GM19025 (cell line): ENCODE data around the gene GPR65.

Experiments
- ATAC-seq: cut with Tn5 transposase; IDR thresholded peaks from one replicate; pipeline ENCODE4 v1.9.1; 2021; ENCODE audit warnings: mild to moderate bottlenecking, low read depth, moderate library complexity; ENCODE audit not compliant: unreplicated experiment

Gene GPR65

DNA sequence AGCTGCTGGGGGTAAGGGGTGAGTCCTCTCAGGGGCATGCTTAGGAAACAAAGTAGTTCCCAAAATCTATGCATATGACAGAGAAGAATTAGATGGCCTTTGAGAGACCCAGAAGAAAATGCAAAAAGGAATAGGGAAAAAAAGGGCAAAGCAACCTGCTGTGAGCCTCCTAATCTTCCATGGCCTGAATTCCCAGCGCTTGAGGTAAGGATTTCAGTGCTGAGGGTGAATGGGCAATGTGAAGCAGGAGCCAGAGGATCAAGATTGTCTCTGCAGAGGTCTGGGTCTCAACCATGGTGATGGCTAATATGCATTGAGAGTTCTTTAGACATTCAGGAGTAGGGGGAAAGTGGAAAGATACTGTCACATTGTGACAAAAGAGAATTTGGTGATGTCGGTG, 31.5 kb downstream of the GPR65 start:
- no peak for ATAC-seq

GRCh38 chr14:88037325-88037724, 32.4 kb downstream of the GPR65 start:
- no peak for ATAC-seq

DNA sequence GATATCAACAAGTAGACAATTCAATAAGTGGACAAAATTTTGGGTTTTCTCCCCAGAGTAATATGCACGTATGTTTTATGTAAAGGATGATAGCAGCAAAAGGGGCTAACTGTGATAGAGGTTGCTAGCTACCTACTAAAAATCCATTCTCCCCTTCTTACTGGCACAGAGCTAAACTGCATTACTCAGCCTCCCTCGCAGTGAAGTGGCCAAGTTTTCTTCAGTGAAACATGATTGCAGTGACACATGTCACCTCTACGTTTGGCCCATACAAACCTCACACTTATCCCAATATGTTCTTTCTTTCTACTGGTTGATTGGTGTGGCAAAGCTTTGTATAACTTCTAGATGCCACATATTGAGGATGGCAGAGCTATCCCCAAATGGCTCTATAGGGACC, 34.3 kb downstream of the GPR65 start:
- ATAC-seq: no peak

- ATAC-seq: no peak
These were observed 35.2 kb downstream of the GPR65 start for GRCh38 chr14:88040146-88040545.

- no peak for ATAC-seq
These were observed 38.9 kb downstream of the GPR65 start for GRCh38 chr14:88043529-88044443.

DNA sequence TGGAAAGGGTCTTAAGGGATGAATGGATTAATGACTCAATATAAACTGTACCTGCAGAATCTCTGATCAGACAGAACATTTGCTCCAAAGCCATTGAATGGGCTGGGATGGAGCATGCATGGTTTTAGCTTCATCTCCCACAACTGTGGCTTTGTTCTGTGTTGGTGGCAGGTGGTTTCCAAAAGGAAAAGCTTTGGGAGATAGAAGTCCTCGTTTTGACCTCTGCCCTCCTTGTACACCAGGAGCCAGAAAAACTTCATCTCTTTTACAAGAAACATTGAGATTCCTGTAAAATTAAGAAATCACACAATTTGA, 39.5 kb downstream of the GPR65 start:
- ATAC-seq: no peak

DNA sequence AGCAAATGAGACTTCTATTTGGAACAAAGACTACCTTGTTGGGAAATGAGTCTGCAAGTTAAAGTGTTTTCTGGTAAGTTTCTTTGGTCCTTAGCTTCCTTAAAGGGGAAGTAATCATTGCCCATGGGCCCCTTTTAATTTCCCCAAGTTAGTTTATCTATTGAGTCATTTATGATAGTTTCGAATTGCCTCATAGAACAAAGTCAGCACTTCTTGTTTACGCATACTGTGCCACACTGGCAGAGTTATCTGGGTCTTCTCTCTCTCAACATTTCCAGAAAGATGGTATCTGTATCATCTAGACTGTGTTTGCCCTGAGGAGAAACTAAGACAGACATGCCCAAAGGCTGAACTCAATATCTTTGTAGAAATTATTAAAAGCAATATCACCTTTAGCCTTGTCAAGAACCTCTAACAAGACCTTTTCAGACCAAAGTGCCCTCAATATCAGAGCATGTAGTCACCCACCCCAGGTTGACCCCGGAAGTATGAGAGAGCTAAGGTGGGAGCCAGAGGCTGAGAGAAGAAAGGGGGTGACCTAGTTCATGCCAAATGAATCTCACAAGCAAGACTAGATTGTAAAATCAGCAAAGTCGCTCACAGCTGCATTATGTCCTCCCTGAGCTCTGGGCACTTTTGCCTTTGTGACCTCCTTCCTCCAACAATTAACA, 40.0 kb downstream of the GPR65 start:
- ATAC-seq: peak; percentile 72

DNA sequence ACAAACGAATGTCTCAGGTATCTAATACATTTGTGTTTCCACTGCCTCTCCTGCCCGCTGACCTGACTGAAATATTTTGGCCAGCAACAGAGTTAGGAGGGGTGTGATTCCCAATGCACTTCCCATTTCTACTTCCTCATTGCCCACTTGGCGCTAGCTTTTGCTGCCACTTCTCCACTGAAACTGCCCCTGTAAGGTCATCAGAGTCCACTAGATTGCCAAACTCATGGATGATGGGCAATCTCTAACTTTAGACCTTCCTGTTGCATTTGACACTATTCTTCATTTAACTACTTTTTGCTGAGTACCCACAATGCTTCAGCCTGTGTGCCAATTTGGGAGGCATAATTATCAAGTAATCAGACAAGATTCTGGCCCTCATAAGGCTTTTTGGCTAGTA, 40.8 kb downstream of the GPR65 start:
- no peak for ATAC-seq

DNA sequence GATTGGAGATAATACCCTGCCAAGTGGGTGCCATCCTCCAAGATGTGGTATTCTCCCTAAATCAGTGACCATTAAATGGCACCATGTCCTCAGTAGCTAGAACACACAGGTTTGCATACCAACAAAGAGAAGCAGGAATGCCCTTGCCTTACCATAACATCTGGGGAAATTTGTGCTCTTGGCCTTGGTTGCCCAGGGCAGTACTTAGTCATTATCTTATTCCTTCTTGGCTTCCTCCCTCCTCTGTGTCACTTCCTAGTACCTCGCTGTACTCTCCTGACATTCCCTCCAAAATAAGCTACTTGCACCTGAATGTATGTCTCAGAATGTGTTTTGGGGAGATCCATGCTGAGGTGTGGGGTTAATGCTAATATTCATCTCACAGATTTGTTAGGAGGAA, 43.4 kb downstream of the GPR65 start:
- no peak for ATAC-seq

- ATAC-seq: no peak
These were observed 44.3 kb downstream of the GPR65 start for GRCh38 chr14:88049266-88049665.

DNA sequence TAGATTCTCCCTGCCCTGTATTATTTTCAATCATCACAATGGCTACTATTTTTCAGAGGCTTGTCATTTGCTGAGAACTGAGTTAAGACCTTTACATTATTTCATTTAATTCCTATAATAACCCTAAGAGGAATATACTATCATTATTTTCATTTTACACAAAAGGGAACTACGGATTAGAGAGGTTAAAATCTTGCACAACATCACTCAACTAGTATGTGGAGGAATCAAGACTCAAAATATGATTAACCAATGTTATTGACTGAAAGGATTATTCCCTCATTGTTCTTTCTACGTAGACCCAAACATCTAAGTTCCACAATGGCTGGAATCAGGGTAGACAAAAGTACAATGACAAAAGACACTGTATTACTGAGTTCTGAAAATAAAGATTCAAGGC, 45.0 kb downstream of the GPR65 start:
- ATAC-seq: no peak

GRCh38 chr14:88060576-88060975, 55.6 kb downstream of the GPR65 start:
- no peak for ATAC-seq

- no peak for ATAC-seq
These were observed 58.9 kb downstream of the GPR65 start for GRCh38 chr14:88063811-88064210.
